ENCODE measurements around the gene GJB6.

GJB6 gene

DNA sequence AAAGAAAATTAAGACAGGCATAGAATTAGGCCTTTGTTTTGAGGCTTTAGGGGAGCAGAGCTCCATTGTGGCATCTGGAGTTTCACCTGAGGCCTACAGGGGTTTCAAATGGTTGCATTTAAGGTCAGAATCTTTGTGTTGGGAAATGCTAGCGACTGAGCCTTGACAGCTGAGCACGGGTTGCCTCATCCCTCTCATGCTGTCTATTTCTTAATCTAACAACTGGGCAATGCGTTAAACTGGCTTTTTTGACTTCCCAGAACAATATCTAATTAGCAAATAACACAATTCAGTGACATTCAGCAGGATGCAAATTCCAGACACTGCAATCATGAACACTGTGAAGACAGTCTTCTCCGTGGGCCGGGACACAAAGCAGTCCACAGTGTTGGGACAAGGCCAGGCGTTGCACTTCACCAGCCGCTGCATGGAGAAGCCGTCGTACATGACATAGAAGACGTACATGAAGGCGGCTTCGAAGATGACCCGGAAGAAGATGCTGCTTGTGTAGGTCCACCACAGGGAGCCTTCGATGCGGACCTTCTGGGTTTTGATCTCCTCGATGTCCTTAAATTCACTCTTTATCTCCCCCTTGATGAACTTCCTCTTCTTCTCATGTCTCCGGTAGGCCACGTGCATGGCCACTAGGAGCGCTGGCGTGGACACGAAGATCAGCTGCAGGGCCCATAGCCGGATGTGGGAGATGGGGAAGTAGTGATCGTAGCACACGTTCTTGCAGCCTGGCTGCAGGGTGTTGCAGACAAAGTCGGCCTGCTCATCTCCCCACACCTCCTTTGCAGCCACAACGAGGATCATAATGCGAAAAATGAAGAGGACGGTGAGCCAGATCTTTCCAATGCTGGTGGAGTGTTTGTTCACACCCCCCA, 43.2 kb downstream of the GJB6 start:
- TF ChIP-seq, protein P1, sequence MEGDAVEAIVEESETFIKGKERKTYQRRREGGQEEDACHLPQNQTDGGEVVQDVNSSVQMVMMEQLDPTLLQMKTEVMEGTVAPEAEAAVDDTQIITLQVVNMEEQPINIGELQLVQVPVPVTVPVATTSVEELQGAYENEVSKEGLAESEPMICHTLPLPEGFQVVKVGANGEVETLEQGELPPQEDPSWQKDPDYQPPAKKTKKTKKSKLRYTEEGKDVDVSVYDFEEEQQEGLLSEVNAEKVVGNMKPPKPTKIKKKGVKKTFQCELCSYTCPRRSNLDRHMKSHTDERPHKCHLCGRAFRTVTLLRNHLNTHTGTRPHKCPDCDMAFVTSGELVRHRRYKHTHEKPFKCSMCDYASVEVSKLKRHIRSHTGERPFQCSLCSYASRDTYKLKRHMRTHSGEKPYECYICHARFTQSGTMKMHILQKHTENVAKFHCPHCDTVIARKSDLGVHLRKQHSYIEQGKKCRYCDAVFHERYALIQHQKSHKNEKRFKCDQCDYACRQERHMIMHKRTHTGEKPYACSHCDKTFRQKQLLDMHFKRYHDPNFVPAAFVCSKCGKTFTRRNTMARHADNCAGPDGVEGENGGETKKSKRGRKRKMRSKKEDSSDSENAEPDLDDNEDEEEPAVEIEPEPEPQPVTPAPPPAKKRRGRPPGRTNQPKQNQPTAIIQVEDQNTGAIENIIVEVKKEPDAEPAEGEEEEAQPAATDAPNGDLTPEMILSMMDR (conservative IDR thresholded peaks at IDR 0.05; ENCODE audit: low read depth, low read length), result peak; percentile 19
- H3K4me3 ChIP-seq (ENCODE audit: low read length), result no peak overlapping the region
- no peak for DNase-seq (ENCODE audit: low read depth)

DNA sequence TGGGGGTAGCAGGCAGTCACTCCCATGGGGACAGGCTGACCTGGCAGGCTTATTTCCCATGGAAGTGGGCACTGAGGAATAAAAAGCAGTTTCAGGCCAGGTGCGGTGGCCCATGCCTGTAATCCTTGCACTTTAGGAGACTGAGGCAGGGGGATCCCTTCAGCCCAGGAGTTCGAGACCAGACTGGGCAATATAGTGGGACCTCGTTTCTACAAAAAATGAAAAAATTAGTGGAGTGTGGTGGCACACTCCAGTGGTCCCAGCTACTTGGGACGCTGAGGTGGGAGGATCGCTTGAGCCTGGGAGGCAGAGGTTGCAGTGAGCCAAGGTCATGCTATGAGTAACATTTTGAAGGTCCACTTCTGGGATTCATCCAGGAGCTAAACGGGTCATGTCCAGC, 45.3 kb downstream of the GJB6 start:
- H3K4me3 ChIP-seq (ENCODE audit: low read length), result no peak overlapping the region
- DNase-seq (ENCODE audit: low read depth), result no peak
- TF ChIP-seq, protein P1 (conservative IDR thresholded peaks at IDR 0.05; ENCODE audit: low read depth, low read length), result no peak

DNA sequence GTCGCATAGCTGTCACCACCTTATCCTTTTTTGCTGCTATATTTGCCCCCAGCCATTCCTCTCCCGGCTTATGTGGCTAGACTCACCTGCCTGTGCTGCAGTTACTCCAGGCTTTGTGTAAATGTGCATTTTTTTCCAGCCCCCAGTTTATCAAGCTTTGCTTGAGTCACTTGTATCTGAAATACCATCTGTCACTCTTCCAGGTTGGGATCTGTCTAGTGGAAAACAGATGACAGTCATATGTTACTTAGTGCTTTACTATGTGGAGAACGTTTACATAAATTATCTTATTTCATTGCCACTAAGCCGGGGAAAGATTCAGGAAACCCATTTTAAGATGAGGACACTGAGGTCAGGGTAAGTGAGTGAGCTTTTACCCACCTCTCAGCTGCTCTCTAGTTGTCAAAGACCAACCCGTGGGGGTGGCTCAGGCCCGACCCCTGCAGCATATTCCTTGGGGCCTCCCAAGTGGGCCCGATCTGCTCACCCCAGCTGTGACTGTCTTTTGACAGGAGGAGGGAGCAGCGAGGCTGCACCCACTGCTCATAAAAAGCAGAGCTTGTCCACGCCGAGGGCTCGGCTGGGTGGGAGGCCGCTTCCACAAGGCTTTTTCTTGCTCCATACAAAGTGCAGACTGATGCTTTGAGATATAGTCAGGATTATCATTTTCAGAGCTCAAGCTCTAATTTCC, 46.6 kb downstream of the GJB6 start:
- DNase-seq (ENCODE audit: low read depth), result no peak
- TF ChIP-seq, protein P1 (conservative IDR thresholded peaks at IDR 0.05; ENCODE audit: low read depth, low read length), result no peak
- H3K4me3 ChIP-seq (ENCODE audit: low read length), result no peak overlapping the region

DNA sequence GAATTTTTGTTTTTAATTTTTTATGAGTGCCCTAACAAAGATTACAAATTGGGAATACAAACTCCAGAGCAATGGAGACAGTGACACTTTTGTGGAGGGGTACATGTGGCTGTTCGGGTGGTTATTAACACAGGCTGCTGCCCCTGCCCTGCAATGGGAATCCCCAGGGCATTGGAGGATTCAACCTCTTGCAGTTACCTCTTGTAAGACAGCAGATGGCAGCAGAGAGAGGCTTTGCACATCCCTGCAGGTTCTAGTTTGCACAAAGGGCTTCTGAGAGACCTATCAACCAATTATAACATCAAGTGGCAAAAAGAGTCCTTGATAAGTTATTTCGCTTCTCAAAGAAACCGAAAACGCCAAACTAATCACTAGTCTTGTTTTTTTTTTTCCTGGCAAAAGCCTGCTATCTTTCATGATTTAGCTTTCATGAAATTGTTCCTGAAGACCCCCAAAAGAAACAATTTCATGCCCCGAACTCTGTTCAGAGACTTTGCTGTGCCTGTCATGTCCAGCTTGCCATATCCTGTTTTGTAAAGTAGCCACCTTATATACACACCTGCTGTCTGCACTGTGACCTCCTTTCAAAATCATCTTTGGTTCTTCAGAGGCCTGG, 49.8 kb downstream of the GJB6 start:
- no peak overlapping the region for H3K4me3 ChIP-seq (ENCODE audit: low read length)
- no peak for DNase-seq (ENCODE audit: low read depth)
- TF ChIP-seq, protein P1 (conservative IDR thresholded peaks at IDR 0.05; ENCODE audit: low read depth, low read length), result peak; percentile 93

DNA sequence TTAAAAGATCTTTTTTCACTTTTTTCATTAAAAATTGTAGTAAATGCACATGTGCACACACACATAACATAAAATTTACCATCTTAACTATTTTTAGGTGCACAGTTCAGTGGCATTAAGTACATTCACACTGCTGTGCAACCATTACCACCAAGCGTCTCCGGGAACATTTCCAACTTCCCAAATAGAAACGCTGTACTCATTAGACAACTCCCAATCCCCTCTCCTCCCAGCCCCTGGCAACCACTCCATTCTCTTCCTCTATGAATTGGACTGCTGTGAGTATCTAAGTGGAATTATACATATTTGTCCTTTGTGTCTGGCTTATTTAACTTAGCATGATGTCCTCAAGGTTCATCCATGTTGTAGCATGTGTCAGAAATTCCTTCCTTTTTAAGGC, 50.9 kb downstream of the GJB6 start:
- no peak for DNase-seq (ENCODE audit: low read depth)
- H3K4me3 ChIP-seq (ENCODE audit: low read length), result no peak overlapping the region
- TF ChIP-seq, protein P1 (conservative IDR thresholded peaks at IDR 0.05; ENCODE audit: low read depth, low read length), result no peak

DNA sequence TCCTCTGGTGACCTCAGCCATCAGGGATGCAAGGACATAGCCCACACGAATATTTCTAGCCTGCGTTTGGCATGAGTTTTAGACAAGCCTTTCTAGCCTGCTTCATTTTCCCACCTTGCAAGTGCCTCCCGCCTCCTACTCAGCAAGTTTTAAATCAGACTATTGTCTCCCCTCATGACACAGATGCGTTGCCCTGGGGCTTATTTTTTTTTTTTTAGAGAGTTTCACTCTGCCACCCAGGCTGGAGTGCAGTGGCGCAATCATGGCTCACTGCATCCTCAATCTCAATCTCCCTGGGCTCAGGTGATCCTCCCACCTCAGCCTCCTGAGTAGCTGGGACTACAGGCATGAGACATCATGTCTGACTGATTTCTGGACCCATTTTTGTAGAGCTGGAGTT, 54.0 kb downstream of the GJB6 start:
- TF ChIP-seq, protein P1 (conservative IDR thresholded peaks at IDR 0.05; ENCODE audit: low read depth, low read length), result no peak
- no peak for DNase-seq (ENCODE audit: low read depth)
- no peak overlapping the region for H3K4me3 ChIP-seq (ENCODE audit: low read length)
